ENCODE data around the gene NANS.
A peak's percentile ranks its signal among the peaks of the same experiment; 100 is the strongest.
"Not testable (repeated sequence)": the region's sequence is repeated elsewhere in the genome, so short reads cannot be mapped to it uniquely, and the experiment has no call there.

NANS gene

GRCh38 chr9:98075332-98075805, 18.8 kb downstream of the NANS start:
- peak in 1 of 2 experiments; percentile 54 for DNase-seq (ENCODE audit: low read depth in 1 of 2, low spot score in 1 of 2)
- no peak for TF ChIP-seq CTCF (IDR thresholded peaks at IDR 0.05; ENCODE audit: insufficient read depth, low read length)
- no peak for TF ChIP-seq POLR2AphosphoS5 (IDR thresholded peaks at IDR 0.05; ENCODE audit: low read depth)
- TF ChIP-seq SPI1 (IDR thresholded peaks at IDR 0.05; ENCODE audit: borderline replicate concordance, low read depth), result no peak
- no peak for TF ChIP-seq REST (IDR thresholded peaks at IDR 0.05; ENCODE audit: insufficient replicate concordance, low read depth)
- TF ChIP-seq GABPA (IDR thresholded peaks at IDR 0.05; ENCODE audit: low read depth), result no peak
- no peaks in the 10 kb centered on the region for H3K27me3 ChIP-seq (ENCODE audit: insufficient read depth, poor library complexity, severe bottlenecking)
- H3K4me3 ChIP-seq (replicated peaks; ENCODE audit: insufficient read depth, low read length), result no peak overlapping the region
- H3K27ac ChIP-seq (replicated peaks), result no peak overlapping the region

- H3K4me3 ChIP-seq (replicated peaks; ENCODE audit: insufficient read depth, low read length); DNase-seq (ENCODE audit: low read depth in 1 of 2, low spot score in 1 of 2); H3K27ac ChIP-seq (replicated peaks); H3K27me3 ChIP-seq (ENCODE audit: insufficient read depth, poor library complexity, severe bottlenecking): not testable (repeated sequence)
These were observed 20.0 kb downstream of the NANS start for GRCh38 chr9:98076514-98076890.

- Histone ChIP-seq H3K27ac (replicated peaks) (no peak overlapping the region), H3K27me3 (ENCODE audit: insufficient read depth, poor library complexity, severe bottlenecking) (no peaks in the 10 kb centered on the region), H3K4me3 (replicated peaks; ENCODE audit: insufficient read depth, low read length) (no peak overlapping the region)
- TF ChIP-seq POLR2AphosphoS5 (IDR thresholded peaks at IDR 0.05; ENCODE audit: low read depth) (no peak), REST (IDR thresholded peaks at IDR 0.05; ENCODE audit: insufficient replicate concordance, low read depth) (no peak), CTCF (IDR thresholded peaks at IDR 0.05; ENCODE audit: insufficient read depth, low read length) (no peak), SPI1 (IDR thresholded peaks at IDR 0.05; ENCODE audit: borderline replicate concordance, low read depth) (no peak), GABPA (IDR thresholded peaks at IDR 0.05; ENCODE audit: low read depth) (no peak)
- DNase-seq (ENCODE audit: low read depth in 1 of 2, low spot score in 1 of 2), result no peak
These were observed 22.4 kb downstream of the NANS start for GRCh38 chr9:98078895-98079294.

- Histone ChIP-seq H3K27ac (replicated peaks) (no peak overlapping the region), H3K27me3 (ENCODE audit: insufficient read depth, poor library complexity, severe bottlenecking) (no peaks in the 10 kb centered on the region), H3K4me3 (replicated peaks; ENCODE audit: insufficient read depth, low read length) (no peak overlapping the region)
- no peak for DNase-seq (ENCODE audit: low read depth in 1 of 2, low spot score in 1 of 2)
- no peak for TF ChIP-seq SPI1 (IDR thresholded peaks at IDR 0.05; ENCODE audit: borderline replicate concordance, low read depth)
- TF ChIP-seq POLR2AphosphoS5 (IDR thresholded peaks at IDR 0.05; ENCODE audit: low read depth), result no peak
- no peak for TF ChIP-seq REST (IDR thresholded peaks at IDR 0.05; ENCODE audit: insufficient replicate concordance, low read depth)
- no peak for TF ChIP-seq CTCF (IDR thresholded peaks at IDR 0.05; ENCODE audit: insufficient read depth, low read length)
- no peak for TF ChIP-seq GABPA (IDR thresholded peaks at IDR 0.05; ENCODE audit: low read depth)
These were observed 23.8 kb downstream of the NANS start for GRCh38 chr9:98080326-98080725.

Data from HL-60 (cell line).